Esophagus squamous epithelium (tissue), 4 donors: ENCODE data around the gene PDF.

Experiments
- POLR2A ChIP-seq, 4 donors: fragments of 450-650 bp; IDR thresholded peaks; one replicate each; pipeline ENCODE4 v1.6.1; 2017; ENCODE audit warnings: antibody characterized with exemption in 4 of 4, mild to moderate bottlenecking in 4 of 4, moderate library complexity in 3 of 4
- TF ChIP-seq, protein P1 (sequence below), 6 experiments: fragments of 450-650 bp in 4 of 6; fragments of 200-600 bp in 2 of 6; sonication (generic) in 2 of 6; IDR thresholded peaks; one replicate each; pipeline ENCODE4 v1.5.1; 2016 to 2019; ENCODE audit warnings: antibody characterized with exemption in 6 of 6, mild to moderate bottlenecking in 4 of 6, moderate library complexity in 4 of 6

DNA sequence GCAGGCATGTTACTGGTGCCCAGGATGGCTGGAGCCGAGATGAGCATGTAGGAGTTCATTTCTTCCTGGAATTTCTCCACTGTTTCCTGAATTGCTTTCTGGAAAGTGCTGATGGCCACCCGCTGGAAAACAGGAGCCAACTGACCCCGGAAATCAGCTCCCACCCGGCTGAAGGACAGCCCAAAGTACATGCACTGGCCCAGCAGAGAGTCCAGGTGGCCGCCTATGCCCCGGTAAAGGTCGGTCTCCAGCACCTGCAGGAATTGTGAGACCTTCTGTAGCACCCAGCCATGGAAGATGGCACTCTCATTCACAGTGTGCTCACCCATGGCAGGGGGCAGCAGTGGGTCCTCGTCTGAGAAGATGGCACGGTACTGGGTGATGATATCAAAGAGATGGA, 4.3 kb upstream of the PDF start:
- TF ChIP-seq POLR2A (IDR thresholded peaks at IDR 0.05): no peak
- TF ChIP-seq, protein P1, sequence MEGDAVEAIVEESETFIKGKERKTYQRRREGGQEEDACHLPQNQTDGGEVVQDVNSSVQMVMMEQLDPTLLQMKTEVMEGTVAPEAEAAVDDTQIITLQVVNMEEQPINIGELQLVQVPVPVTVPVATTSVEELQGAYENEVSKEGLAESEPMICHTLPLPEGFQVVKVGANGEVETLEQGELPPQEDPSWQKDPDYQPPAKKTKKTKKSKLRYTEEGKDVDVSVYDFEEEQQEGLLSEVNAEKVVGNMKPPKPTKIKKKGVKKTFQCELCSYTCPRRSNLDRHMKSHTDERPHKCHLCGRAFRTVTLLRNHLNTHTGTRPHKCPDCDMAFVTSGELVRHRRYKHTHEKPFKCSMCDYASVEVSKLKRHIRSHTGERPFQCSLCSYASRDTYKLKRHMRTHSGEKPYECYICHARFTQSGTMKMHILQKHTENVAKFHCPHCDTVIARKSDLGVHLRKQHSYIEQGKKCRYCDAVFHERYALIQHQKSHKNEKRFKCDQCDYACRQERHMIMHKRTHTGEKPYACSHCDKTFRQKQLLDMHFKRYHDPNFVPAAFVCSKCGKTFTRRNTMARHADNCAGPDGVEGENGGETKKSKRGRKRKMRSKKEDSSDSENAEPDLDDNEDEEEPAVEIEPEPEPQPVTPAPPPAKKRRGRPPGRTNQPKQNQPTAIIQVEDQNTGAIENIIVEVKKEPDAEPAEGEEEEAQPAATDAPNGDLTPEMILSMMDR (IDR thresholded peaks at IDR 0.05): no peak
